Activated naive CD4-positive, alpha-beta T cell treated with Interleukin-2 at 50 U/mL for 16 hours (primary cell): ENCODE measurements around the gene GOT2.
A peak's percentile ranks its signal among the peaks of the same experiment; 100 is the strongest.
"Not testable (repeated sequence)": the region's sequence is repeated elsewhere in the genome, so short reads cannot be mapped to it uniquely, and the experiment has no call there.

Experiments used
- DNase-seq: peaks from one replicate; pipeline ENCODE4 v3.0.0-alpha.2; 2020

Gene GOT2

DNA sequence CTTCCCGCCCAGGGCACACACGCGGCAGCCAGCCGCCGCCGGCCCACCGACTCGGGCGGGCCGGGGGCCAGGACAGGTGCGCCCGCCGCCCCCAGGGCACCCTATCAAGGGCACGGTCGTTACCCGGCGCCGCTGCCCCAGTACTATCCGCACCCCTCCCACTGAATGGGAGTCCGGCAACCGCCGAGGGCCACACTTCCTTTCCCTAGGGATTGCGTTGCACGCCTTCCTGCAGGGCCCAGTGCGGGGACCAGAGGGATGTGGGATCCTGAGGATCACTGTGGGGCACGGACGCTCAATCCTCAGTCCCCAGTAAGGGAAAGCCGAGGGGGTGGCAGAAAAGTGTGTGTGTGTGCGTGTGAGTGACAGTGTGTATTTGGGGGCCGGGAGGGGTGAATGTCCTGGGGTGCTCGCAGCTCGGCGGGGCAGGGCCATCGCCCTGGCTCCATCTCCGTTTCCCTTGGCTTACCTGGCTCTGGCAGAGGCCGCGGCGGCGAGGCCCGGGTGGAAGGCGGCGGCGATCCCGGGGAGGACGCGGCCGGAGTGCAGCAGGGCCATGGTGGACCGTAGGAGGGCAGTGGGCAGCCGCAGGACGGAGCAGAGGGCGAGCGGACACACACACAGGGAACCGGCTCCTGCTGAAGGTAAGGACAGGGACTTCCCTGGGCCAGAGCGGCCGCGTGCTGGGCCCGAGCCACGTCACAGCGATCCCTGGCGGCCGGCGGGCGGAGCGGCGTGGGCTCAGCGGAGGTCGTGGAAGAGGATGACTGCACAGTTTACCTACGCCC is at the start of gene GOT2:
GOT2 (minus strand) TSS at position 646 of the 788 bp plus-strand sequence; CDS start at position 558, 88 bp downstream.
- peak; percentile 84 for DNase-seq

DNA sequence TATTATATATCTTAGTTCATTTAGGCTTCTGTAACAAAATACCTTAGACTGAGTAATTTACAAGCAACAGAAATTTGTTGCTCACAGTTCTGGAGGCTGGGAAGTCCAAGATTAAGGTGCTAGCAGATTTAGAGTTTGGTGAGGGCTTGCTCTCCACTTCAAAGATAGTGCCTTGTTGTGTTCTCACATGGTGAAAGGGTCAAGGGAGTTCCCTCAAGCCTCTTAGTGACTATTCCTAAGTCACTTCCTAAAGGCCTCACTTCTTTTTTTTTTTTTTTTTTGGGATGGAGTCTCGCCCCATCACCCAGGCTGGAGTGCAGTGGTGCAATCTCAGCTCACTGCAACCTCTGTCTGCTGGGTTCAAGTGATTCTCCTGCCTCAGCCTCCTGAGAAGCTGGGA is 45.2 kb upstream of the GOT2 start:
- not testable (repeated sequence) for DNase-seq

DNA sequence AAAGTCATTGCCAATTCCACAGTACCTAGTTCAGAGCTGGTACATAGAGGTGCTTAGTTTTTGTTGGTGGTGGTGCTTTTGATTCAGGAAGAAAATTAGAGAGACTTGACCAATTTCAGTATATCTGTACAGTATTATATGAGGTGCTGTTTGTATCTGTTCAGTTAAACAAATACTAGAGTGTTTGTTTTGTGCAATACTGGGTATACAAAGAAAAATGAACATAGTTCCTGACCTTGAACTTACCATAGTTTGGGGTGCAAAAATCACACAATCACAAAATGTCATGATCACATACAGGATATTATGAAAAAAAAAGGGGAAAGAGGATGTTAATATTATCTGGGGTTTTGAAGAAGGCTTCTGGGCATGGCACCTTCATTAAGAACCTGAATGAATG is 39.8 kb upstream of the GOT2 start:
- DNase-seq: no peak

DNA sequence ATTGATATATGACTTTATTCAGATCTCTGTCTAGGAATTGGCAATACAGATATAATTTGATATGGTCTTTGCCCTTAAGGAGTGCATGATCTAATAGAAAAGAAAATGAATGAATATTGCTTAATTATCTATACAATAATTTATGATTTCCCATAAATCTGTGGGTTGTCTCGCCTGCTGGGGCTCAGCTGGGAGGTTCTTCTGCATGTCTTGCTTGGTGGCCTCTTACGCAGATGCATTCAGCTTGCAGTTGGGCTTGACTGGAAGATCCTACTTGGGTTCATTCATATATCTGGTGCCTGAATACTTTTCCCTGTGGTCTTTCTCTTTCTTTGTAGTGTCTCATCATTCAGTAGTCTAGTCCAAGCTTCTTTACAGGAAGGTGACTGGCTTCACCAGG is 34.0 kb upstream of the GOT2 start:
- DNase-seq: no peak

DNA sequence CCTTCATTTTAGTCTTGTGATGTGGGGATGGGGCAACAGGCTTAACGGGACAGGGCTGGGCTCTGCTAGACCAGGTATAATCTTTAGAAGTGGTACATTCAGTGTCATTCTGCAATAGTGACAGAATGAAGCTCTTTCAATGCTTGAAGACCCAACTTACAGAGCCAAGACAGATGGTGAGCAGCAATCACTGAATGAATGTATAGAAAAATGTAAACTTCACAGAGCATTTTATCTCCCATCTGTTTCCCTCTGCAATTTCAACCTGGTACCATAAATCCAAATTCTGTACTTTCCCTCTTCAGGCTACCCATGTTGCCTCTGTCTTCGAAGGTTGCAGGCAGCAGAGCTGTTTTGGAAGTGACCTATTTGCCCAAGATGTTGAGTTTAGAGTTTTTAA is 33.5 kb upstream of the GOT2 start:
- no peak for DNase-seq

DNA sequence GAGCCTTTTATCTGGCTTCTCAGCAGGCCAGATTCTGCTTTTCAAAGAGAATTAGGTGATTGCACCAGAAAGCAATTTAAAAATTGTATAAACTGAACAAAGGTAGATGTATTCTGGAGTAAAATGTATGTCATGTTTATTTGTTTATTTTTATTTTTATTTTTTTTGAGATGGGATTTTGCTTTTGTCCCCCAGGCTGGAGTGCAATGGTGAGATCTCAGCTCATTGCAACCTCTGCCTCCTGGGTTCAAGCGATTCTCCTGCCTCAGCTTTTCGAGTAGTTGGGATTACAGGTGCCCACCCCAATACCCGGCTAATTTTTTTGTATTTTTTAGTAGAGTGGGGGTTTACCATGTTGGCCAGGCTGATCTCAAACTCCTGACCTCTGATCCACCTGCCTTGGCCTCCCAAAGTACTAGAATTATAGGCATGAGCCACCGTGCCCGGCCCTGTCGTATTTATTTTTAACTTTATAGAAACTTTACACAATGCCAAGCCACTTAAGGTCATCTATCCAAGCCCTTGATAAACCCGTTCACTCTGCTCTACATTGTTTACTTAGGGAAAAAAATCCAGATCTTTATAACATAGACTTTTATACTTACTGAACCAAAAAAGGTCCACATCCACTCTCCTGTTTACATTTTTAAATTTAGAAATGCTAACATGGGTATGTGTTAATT is 22.7 kb upstream of the GOT2 start:
- no peak for DNase-seq

DNA sequence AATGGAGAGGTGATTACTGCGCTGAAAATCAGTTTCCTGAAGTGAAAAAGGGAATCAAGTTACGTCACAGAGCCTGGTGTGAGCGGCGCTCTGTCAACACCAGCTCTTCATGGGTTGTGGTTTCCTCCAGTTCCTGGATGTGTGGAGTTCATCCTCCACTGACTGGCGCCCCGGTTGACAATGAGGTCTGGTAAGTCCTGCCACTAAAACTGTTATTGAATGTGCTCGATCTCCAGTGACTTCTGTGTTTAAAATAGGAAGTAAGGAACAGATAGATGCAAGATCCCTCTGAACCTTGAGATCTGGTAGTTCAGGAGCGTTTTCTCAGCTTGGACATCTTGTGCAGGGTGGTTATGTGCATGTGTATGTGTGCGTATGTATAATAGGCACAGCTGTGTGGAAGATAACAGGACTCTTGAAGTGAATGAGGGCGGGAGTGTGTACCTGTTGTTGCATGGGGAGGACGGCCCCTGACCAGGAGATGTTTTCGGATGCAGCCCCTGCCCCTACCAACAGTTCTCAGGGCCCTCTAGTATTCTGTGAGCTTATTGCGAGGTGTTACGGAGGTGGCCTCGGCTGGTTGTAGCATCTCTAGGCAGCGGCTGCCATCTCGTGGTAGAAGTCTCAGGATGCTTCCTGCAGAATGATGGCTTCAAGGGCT is 22.0 kb upstream of the GOT2 start:
- DNase-seq: peak; percentile 82

DNA sequence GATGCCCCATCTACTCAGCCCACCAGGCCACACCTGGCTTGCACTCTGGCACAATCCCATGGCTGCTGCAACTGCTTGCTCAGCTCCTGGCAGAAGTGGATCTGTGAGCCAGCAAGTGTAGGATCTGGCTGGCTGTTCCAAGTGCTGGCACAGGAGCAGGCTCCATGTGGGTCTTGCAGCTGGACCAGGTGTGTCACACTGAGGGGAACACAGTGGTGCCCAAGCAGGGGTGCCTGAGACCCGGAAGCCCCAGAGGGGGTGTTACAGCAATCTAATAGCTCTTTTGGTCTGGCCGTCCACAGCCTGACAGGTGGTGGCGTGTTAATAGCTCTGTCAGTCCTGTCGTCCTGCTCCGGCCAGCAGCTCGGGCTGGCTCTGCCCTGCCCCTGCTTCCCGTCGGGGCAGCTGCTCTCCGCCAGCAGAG is 19.6 kb upstream of the GOT2 start:
- DNase-seq: no peak

DNA sequence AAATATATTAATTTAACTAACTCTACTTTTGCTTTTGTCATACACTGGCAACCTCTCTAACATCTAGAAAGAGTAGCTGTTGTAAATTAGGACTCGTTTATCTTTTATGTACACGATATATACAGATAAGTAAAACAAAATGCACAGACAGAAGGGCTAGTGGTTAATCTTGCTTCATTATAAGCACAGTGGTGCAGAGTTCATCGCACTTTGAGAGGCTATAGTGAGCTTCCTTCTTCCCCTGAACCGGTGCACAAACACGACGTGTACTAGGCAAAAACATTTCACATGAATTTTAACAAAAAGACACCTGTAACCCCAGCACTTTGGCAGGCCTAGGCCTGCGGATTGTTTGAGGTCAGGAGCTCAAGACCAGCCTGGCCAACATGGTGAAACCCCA is 10.4 kb upstream of the GOT2 start:
- DNase-seq: no peak

DNA sequence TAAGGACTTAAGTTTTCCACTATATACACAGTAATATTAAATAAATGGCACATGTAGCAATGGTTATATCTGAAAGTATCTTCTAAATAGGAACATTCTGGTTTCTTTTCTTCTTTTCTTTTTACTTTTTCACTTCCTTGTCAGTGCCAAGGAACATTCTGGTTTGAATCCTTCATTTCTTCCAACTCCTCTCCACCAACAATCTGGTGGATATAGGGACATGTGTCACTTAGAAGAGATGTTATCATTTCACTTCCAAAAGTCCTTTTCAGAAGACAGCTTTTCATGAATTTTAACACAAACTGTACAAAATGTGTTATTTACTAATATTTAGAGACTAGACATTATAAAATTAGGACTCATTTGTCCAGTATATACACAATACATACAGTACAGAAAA is 7.9 kb upstream of the GOT2 start:
- DNase-seq: no peak

DNA sequence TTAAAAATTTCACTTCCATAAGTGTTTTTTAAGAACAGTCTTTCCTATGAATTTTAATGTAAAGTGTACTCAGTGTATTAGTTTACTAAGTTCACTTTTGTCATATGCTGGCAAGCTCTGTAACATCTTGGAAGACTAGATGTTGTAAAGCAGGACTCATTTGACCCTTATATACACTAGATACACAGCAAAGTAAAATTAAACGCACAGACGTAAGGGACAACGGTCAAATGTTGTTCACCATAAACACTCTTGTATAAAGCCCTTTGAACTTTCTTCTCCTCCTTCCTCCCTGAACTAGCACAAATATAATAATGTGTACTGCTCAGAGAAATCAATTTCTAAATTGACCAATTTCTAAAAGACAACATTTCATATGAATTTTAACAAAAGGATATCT is 7.0 kb upstream of the GOT2 start:
- no peak for DNase-seq

DNA sequence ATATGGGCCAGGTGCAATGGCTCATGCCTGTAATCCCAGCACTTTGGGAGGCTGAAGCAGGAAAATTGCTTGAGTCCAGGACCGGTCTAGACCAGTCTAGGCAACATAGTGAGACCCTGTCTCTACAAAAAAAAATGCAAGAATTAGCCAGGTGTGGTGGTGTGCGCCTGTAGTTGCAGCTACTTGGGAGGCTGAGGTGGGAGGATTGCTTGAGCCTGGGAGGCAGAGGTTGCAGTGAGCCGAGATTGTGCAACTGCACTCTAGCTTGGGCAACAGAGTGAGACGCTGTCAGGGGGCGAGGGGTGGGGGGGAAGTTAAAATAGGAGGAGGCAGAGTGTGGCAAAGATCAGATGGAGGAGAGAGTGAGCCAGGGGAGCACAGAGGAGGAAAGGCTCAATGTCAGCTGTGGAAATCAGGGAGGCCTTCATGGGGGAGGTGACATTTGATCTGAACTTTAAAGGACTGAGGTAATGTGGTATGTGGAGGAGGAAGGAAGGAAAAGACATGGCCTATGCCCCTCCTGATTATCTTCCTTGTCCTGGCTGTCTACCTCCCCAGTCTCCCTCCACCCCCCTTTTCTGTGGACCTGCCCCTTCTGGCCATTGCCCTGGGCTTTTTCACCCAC is 4.7 kb upstream of the GOT2 start:
- DNase-seq: no peak

DNA sequence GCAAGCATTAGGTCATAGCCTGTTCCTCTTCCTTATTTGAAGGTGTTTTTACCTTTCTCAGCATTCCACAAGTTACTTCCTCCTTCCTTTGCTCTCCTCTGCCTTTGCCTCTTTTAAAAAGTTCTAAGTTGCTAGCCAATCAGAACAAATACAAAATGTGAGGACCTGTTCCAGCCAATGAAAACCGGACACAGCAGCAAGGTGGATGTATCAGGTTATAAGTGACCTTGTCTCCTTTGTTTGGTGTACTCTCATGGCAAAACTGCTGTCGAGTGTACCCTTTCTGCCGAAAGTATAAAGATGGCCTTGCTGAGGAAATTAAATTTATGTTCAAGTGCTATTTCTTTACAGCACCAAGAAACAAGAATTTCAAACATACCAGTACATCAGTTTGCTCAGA is 2.2 kb upstream of the GOT2 start:
- not testable (repeated sequence) for DNase-seq

DNA sequence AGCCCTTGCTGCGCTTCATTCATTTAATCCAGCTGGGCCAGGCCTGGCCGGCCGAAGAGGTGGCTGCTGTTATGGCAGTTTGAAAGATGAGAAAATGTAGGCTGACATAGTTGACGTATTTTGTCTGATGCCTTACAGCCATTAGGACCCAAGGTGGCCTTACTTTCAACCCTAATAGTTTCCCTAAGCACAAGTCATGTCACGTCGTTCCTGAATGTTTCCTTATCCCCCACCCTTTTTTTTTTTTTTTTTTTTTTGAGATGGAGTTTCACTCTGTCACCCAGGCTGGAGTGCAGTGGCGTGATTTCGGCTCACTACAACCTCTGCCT is 307 bp upstream of the GOT2 start:
- DNase-seq: no peak

DNA sequence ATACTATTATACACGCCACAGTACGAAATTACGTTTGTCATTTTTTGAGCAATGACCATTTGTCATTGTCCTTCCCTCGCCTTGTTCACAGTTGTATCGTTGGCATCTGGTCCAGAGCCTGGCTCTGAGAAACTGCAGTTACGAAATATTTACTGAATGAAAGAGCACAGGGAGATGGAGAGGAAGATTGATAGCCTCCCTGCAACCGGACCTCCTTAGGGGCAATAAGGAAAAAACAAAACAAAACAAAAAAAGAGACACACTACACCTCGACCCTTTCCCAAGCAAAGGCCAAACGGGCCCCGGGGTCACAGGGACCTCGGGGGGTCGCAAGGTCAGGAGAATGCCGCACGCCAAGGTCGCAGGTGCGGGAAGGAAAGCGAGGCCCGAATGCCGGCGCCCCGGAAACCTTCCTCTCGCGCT is 857 bp downstream of the GOT2 start:
- DNase-seq: no peak

DNA sequence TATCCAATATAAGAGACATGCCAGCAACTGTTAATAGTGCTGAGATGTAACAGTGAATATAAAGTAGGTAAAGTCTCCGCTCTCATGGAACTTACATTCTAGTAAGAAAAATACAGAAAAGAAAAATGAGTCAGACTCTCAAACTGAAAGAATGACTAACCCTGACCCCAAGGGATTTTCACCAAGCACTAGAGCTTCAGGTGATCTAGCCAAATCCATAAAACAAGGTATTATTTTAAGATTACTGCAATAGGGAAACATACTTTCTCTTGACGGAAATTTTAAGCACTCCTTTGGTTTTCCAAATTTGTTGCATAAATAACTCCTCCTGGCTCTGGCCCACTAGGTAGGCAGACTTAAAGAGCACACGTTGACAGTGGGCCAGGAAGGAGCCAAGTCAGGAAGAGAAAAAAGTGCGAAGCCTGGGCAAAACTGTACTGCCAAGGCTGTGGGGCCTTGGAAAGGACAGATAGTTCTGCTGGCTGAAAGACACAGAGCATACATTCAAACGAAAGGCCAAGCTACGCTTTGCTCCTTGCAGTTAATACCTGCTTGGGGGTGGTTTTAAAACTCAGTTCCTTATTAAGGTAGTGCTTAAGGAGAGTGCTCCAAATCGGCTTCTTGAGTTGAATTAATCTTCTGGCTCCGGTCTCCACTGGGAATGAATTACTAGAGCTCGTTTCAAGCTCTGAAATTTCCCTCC is 1.4 kb downstream of the GOT2 start:
- no peak for DNase-seq

DNA sequence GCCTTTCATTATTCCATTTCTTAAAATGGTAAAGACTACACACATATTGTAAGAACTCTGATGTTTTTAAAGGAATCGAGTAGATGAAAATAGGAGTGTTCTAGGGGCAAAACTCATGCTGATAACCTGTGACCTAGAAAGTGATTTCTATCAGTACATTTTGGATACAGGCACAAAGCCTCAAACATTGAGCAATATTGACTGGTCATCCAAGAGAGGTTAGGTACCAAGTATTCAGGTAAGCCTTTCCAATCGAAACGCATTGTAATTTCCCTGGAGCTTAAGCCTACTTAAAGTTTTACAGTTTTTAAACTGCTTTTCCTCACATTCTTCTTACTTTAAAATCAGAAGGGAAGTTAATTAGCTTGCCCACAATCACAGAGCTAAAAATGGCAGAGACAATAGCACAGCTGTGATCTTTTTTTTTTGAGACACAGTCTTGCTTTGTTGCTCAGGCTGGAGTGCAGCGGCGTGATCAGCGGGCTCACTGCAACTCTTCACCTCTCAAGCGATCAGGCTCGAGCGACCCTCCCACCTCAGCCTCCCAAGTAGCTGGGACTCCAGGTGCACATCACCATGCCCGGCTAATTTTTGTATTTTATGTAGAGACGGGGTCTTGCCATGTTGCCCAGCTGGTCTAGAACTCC is 3.3 kb downstream of the GOT2 start:
- no peak for DNase-seq

DNA sequence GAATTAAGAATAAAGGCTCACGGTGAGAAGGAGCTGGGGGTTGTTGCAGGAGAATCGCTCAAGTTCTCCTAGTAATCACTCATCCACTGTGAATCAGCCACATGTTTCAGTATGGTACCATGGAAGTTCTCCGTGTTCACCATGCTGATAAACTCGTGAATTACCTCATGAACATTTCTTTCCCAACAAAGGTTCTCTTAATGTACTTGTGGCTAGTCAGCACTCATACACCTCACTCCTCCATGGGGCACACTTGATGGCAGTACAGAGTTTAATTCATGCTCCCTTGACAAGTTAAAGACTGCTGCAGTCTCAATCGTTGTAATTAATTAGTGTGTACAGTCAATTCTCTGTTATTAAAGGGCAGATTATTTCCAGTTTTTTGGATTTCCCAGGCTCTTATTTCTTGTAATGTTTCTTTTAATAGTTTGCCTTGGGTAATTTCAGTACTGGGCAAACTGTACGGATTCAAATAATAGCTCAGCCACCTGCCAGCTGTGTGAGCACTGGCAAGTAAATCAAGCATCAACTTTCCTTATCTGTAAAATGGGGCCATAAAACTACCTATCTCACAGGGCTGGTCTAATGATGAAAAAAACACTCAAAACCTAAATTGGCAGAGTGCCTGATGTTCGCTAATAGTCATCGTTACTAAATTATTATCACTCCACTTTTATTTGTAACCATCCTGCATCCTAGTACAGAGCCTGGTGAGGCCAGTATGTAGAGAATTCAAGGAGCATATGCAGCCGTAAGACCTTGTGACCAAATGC is 6.1 kb downstream of the GOT2 start:
- DNase-seq: no peak

DNA sequence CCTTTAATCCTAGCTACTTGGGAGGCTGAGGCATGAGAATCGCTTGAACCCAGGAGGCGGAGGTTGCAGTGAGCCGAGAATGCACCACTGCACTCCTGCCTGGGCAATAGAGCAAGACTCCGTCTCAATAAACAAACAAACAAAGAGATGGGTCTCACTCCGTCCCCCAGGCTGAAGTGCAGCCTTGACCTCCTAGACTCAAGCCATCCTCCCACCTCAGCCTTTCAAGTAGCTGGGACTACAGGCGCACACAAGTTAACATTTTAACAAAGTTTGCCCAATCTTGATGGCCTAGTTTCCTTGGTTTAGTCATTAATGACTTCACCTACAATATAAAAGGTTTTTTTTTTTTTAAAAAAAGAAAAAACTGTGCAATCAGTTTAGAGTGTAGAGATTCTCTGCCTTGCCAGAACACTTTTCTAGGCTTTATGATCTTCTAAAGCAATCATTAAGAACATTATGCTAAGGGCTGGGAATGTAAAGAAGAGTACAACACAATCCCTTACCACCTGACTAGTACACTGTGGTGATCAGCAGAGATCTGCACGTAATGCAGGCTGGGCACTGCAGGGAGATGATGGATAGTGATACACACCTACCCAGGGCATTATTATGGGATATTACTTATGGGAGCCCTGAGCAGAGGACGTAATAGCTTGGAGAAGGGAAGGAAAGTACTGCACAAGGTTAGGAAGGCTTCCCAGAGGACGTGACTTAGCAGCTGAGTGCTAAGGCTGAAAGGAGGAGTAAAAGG is 6.9 kb downstream of the GOT2 start:
- DNase-seq: no peak

DNA sequence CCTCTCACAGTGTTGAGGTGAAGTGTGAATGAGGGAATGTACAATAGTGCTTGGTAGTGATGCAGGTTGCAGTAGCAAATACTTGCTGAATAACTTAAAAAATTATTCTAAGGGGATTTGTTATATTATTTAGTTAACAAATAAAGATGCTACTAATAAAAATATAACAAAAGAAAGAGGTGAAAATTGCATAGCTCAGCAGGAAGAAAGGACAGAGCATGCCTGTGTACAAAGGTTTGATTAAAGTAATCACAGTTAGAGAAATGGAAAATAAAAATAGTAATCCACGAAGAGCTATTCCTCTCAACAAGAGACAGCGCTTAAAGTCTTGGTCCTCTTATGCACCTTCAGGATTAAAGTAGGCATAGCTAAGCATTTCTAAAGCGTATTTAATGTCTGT is 11.0 kb downstream of the GOT2 start:
- no peak for DNase-seq

DNA sequence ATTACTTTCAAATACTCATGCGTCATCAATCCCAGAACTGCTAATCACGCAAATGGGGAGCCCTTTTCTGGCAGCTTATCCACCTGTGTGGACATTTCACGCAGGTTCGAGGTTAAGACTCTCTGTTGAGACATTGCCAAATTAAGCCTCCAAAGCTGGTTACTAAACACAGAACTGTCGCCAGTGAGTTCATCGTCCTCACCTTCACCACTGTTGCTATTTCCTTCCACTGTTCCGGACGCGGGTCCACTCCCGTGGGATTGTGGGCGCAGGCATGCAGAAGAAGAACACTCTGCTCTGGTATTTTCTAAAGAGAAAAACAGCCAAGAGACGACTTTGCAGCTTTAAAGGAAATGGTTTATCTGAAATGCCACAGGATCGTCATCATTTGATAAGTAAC is 16.1 kb downstream of the GOT2 start:
- DNase-seq: no peak
